ENCODE data around the gene PUS7. TPM values are rescaled to one million over a fixed set of nuclear protein-coding genes. Genes with fewer than 3 reads are reported as not detected.

The PUS7 gene
- total and polyA plus RNA-seq, 2 of the 8 experiments (the other 6 are each of a cell fraction or from before 2014, with no cell fraction given), result 18.9 to 65.2 TPM

- H2AFZ ChIP-seq (ENCODE audit: low read length), result no peak overlapping the region
- WGBS, 2 experiments (ENCODE audit: extremely low coverage in 1 of 2, insufficient coverage in 1 of 2, insufficient read length in 1 of 2, insufficient replicate concordance in 2 of 2, low coverage in 1 of 2, low lambda C conversion rate in 2 of 2, missing lambda C conversion rate in 1 of 2), result 96% methylated on average over 2 of the region's 2 CpGs; no CpG with 5 or more reads in 1 of the 2 experiments
- no peak overlapping the region for H2BK120ac ChIP-seq (replicated peaks; ENCODE audit: low read depth, low read length)
- H3K18ac ChIP-seq (ENCODE audit: extremely low read depth, low read length), result no peak overlapping the region
- H4K8ac ChIP-seq (ENCODE audit: extremely low read depth, insufficient read depth, low read length), result no peak overlapping the region
- no peak for FAIRE-seq
- H4K91ac ChIP-seq (replicated peaks; ENCODE audit: insufficient read length, low read length), result no peak overlapping the region
- H2BK5ac ChIP-seq (ENCODE audit: low read depth, low read length), result no peak overlapping the region
- H4K5ac ChIP-seq (ENCODE audit: insufficient read length, low read depth, low read length), result no peak overlapping the region
- H3K36me3 ChIP-seq (ENCODE audit: control insufficient read depth in 2 of 4, insufficient read depth in 4 of 4, low read length in 3 of 4), result peaks cover 2 to 45% (median 17%) of the 10 kb centered on the region in 4 experiments
- H3K27ac ChIP-seq (ENCODE audit: low read depth, low read length), result no peak overlapping the region
- no peak overlapping the region for H3K56ac ChIP-seq (replicated peaks; ENCODE audit: insufficient read length, low read depth, low read length)
- no peaks in the 10 kb centered on the region; the same call in 1 of the 2 replicates for H3K79me1 ChIP-seq (ENCODE audit: low read depth, low read length)
- H3K79me2 ChIP-seq (ENCODE audit: control insufficient read depth in 1 of 2, insufficient read depth in 2 of 2, low read length in 2 of 2), result no peaks in the 10 kb centered on the region
- H3K4me1 ChIP-seq (replicated peaks in 1 of 4; ENCODE audit: control insufficient read depth in 3 of 4, insufficient read depth in 4 of 4, low read length in 3 of 4), result no peaks in the 10 kb centered on the region
- H2AK5ac ChIP-seq (ENCODE audit: low read depth, low read length), result no peak overlapping the region
- ChIA-PET CTCF (ENCODE audit: partially characterized antibody) (interaction anchor here (0.6 to 1.0 kb wide), 7 partner anchors 13 to 1619 kb away, joined by 3 to 5 read pairs (median 4); partner anchors contain the start of genes EFCAB10 and RINT1), POLR2A (ENCODE audit: partially characterized antibody) (interaction anchor here (0.7 to 0.9 kb wide), 2 partner anchors 26 to 35 kb away, joined by 3 to 4 read pairs; no protein-coding TSS in a partner anchor)
- no peak for DNase-seq (ENCODE audit: low read depth in 1 of 2, low spot score in 2 of 2)
- no peaks in the 10 kb centered on the region for H3K23me2 ChIP-seq (ENCODE audit: low read depth, low read length)
- no peak overlapping the region for H2BK12ac ChIP-seq (ENCODE audit: low read depth, low read length)
- no peak overlapping the region for H3K23ac ChIP-seq (ENCODE audit: insufficient read length)
- H2BK20ac ChIP-seq (ENCODE audit: low read length), result no peak overlapping the region
- H3K27me3 ChIP-seq (replicated peaks in 1 of 4; ENCODE audit: control insufficient read depth in 3 of 4, extremely low read depth in 1 of 4, insufficient read depth in 3 of 4, low read length in 3 of 4), result peaks cover 0 to 1% (median 0%) of the 10 kb centered on the region in 4 experiments; a peak in 1 of 7 replicates
- no peak overlapping the region for H2BK15ac ChIP-seq (ENCODE audit: low read length)
- no peak overlapping the region for H3K14ac ChIP-seq (ENCODE audit: insufficient read length)
- H4K20me1 ChIP-seq (replicated peaks in 1 of 2; ENCODE audit: control insufficient read depth in 1 of 2, insufficient read depth in 2 of 2, low read length in 2 of 2), result no peaks in the 10 kb centered on the region
- H3K9ac ChIP-seq (replicated peaks in 1 of 4; ENCODE audit: extremely low read depth in 1 of 4, low read depth in 3 of 4, low read length in 3 of 4), result no peak overlapping the region
- no peaks in the 10 kb centered on the region for H3K9me3 ChIP-seq (ENCODE audit: insufficient read depth in 2 of 2, low read depth in 1 of 2, low read length in 1 of 2)
- no peak overlapping the region for H3K4ac ChIP-seq (replicated peaks; ENCODE audit: insufficient read length, low read depth, low read length)
- H3K4me2 ChIP-seq (ENCODE audit: insufficient read depth in 1 of 2, low read depth in 2 of 2, low read length in 2 of 2), result no peak overlapping the region
- no peak overlapping the region for H3K4me3 ChIP-seq (ENCODE audit: extremely low read depth in 1 of 4, insufficient read depth in 2 of 4, low read depth in 3 of 4, low read length in 4 of 4)
- TF ChIP-seq CHD1 (IDR thresholded peaks at IDR 0.05; ENCODE audit: low read depth, low read length), result no peak
- no peak for TF ChIP-seq TBP (IDR thresholded peaks at IDR 0.05; ENCODE audit: low read depth, low read length)
- TF ChIP-seq ZNF274 (IDR thresholded peaks at IDR 0.05; ENCODE audit: borderline replicate concordance, extremely low read depth, low read length), result no peak
- TF ChIP-seq JUN (IDR thresholded peaks at IDR 0.05; ENCODE audit: low read depth, low read length), result no peak
- TF ChIP-seq SIX5 (IDR thresholded peaks at IDR 0.05; ENCODE audit: low read depth, low read length), result no peak
- no peak for TF ChIP-seq TEAD4 (IDR thresholded peaks at IDR 0.05; ENCODE audit: low read depth, low read length)
- no peak for TF ChIP-seq PHF8 (conservative IDR thresholded peaks at IDR 0.05; ENCODE audit: low read depth, low read length)
- TF ChIP-seq KDM5A (IDR thresholded peaks at IDR 0.05; ENCODE audit: low read length), result no peak
- no peak for TF ChIP-seq KDM1A (IDR thresholded peaks at IDR 0.05; ENCODE audit: borderline replicate concordance, low read length)
- TF ChIP-seq SP1 (IDR thresholded peaks at IDR 0.05; ENCODE audit: low read depth, low read length), result no peak
- no peak for TF ChIP-seq SP2 (IDR thresholded peaks at IDR 0.05; ENCODE audit: low read length)
- TF ChIP-seq RBBP5 (IDR thresholded peaks at IDR 0.05; ENCODE audit: borderline replicate concordance, low read depth, low read length), result no peak
- no peak for TF ChIP-seq SAP30 (IDR thresholded peaks at IDR 0.05; ENCODE audit: insufficient read depth, insufficient replicate concordance, low read length)
- no peak for TF ChIP-seq YY1 (IDR thresholded peaks at IDR 0.05; ENCODE audit: low read depth, low read length)
- TF ChIP-seq RAD21 (IDR thresholded peaks at IDR 0.05 in 1 of 2, conservative IDR thresholded peaks at IDR 0.05 in 1 of 2; ENCODE audit: low read depth in 2 of 2, low read length in 2 of 2), result no peak
These were observed 45.0 kb upstream of the PUS7 start for GRCh38 chr7:105567024-105567423.
